ENCODE measurements around the gene FRS2.

The FRS2 gene

DNA sequence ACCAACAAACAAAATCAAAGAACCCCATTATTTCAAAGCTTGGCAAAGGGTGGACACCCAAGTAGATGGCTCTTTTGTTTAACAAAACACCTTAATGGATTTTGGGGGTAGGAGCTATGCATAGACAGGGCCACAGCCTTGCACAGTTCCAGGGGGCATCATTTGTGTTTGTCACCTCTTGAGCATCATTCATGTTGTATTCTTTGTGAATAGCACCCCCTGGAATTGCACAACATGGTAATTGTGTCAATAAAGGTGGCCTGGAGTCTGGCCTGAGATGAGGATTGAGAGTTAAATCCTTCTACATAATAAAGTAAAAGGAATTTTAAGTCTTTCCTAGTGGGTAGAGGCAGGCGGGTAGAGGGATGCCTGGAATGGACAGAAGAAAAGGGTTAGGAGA is 3.3 kb upstream of the FRS2 start:
- DNase-seq (ENCODE audit: low read depth) = no peak

DNA sequence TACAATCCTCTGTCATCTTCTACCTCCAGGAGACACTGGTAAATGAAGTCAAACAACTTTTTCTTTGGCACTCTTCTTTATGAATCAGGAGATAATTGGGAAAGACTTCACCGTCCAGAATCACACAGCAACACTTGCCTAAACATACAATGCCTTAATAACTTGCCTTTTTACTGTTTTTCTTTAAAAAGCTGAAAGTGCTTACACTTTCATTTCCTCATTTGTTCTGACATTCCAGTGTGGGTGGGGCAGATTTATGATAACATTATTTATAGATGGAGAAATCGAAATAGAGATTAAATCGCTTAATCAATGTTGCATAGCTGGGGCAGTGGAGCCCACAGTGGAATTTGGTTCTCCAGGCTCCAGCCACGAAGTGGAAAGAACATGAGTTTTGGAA is 2.8 kb upstream of the FRS2 start:
- no peak for DNase-seq (ENCODE audit: low read depth)

DNA sequence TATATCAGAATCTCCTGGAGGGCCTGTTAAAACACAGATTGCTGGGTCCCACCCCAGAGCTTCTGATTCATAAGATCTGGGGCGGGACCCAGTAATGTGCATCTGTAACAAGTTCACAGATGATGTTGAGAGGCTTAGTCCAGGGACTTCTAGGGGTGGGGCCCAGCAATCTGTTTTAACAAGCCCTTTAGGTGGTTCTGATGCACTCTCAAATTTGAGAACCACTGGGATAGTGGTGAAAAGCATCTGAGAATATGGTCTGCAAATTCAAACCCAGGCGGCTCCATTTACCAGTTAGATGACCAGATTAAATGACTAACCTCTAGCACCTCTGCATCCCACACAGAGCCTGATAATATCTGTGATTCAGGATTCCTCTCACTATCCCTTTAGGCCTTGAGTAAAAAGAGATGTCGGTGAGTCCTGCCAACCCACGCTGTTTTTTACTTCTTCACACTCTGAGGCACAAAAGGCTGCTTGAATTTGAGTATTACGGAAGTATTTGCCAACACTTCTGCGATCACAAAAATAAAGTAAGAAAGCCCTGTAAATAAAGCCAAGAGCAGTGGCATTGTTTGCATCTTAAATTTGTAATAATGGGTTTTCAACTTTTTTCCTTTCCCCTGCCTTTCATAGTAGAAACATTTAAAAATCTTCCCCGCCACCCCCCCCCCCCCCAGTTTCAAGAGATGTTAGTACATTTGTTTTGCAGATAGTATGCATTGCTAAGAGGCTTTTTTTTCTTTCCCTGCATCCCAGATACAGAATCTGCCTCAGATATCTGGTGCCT is 1.8 kb upstream of the FRS2 start:
- DNase-seq (ENCODE audit: low read depth) = no peak

DNA sequence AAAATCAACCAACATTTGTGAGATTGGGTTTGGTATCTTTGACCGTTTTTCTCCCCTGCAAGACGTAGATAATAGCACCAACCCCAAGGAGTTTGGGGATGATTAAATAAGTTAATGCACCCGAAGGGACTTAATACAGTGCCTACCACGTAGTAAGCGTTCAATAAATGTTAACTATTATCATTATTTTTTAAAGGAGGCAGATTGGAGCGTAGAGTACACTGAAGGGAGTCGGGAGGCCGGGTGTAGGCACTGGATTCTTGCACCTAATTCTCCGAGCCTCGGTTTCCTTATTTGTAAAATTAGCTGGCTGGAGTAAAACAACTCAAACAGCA is 367 bp upstream of the FRS2 start:
- no peak for DNase-seq (ENCODE audit: low read depth)

DNA sequence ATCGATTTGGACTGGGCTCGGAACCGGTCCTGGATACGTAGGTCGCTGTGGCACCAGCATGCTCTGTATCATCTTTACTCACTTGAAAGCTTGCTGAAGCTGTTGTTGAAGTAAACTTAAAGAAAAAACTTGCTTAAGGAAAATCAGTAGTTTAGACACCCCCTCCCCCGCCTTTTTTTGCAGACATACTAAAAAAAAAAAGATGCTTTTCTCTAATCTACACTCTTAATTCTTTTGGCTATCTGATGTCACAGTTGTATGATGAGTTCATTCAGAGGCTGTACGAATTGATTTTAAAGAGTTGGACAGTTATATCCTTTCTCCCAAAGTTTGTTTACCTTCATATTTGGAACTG is 865 bp downstream of the FRS2 start:
- DNase-seq (ENCODE audit: low read depth) = no peak

DNA sequence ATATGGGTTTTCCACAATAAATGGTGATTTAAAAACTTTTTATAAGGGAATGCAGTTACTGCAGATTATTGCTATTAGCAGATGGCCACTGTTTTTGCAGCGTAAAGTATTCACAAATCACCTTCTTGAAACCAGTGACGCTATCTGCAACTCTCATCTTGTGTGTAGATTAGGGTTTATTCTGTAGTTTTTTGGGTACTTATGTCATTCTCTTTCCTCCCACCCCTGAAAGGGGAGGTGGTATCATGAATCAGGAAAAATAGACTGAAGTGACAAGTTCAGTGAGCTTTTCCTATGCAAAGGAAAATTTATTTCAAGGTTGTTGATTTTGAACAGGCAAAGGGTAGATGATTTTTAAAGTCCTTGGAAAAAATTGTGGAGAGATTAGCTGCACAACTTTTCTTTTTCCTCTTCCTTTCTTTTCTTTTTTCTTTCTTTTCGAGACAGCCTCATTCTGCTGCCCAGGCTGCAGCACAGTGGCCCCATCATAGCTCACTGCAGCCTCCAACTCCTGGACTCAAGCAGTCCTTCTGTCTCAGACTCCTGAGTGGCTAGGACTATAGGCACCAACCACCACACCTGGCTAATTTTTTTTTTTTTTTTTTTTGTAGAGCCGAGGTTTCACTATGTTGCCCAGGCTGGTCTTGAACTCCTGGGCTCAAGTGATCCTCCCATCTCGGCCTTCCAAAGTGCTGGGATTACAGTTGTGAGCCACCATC is 1.6 kb downstream of the FRS2 start:
- DNase-seq (ENCODE audit: low read depth) = no peak

DNA sequence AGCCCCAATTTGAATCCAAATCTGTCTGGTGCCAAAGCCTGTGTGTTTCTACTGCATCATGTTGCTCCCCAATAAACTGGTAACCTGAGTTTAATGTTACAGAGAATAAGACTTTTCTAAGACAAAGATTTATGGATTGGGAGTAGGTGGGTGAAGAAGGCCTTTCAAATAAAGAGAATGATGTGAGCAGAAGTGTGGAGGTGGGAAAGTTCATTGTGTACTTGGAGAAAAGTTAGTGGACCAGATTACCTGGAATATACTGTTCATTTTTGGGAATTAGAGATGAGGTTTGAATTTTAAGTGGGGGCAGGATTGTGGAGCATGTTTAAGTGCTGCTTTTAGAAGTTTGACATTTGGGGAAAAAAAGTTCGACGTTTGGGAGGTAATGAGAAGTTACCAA is 3.1 kb downstream of the FRS2 start:
- no peak for DNase-seq (ENCODE audit: low read depth)

DNA sequence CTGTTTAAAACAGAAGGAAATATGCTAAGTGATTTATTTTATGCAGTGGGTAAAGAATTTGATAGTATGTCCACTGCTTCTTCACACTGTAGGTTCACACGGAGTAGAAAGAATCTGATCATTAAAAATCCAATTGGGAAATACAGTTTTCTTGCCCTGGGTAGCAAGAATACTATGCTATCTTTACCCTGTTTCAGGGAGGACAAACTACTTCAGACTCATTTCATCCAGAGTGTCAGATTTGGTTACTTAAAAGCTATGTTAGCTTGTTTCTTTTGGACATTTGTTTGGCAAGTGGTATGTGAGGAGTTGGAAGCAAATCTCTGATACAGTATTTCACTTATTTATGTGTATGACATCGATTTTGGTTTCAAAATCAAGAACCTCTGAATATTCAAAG is 4.3 kb downstream of the FRS2 start:
- DNase-seq (ENCODE audit: low read depth) = no peak

DNA sequence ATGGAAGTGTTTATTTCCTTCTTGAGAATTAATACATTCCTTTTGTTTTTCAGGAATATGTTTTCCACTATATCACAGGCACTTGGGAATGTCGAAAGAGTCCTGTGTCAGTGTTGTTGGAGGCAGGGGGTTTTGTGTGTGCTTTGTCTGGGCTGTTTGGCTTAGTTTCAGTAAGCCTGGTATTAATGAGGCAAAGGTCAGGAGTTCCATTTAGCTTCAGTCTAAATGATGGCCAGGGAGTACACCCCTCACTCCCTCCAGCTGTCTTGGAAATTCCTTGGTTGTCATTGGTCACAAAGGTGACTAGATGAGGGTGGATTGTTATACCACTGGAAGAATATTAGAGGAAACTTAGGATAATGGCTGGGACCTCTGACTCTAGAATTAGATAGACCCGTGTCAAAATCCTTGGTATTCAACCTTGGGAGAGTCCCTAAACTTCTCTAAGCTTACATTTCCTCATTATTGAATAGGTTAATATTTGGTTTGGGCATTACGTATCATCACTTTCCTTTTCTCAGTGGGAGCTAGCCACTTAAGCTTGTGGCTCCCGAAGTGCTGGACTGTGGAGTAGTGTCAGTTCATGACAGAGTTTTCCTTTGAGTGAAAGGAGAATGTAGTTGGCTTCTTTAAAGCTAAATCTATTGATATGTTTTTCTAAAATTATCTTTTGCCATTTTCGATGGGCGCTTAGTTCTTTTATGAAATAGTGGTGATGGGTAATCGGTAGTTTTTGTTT is 5.2 kb downstream of the FRS2 start:
- DNase-seq (ENCODE audit: low read depth) = no peak

DNA sequence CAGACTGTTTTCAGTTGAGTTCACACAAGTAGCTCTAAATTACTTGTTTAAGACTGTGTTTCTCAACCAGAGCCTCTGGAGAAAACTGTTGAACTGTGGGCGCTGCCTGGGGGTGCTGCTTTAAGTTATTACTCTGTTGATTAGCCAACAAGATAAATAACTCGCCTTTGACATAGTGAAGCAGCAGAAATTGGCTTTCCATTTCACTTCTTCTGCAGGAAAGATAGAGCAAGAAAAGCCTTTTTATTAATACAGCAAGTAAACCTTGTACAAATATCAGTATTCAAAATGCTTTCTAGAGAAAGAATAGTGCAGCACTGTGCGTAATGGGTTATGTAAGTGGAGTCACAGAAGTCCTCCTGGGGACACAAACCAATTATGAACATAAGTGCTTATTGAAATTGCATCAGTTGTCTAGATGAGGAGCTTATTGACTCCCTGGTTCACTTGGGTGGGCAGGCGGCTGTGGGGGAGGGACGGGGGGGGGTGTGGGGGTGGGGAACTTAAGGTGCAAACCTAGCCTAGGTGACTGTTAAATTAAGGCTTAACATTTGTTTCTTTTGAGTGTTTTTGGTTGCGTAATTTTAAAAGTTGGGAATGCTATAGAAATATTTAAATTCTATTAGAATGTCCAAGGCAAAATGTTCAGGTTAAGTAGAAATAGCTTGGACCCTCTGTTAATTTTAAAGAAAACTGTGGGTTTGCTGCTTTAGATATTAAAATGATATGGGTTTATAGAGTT is 6.3 kb downstream of the FRS2 start:
- no peak for DNase-seq (ENCODE audit: low read depth)

DNA sequence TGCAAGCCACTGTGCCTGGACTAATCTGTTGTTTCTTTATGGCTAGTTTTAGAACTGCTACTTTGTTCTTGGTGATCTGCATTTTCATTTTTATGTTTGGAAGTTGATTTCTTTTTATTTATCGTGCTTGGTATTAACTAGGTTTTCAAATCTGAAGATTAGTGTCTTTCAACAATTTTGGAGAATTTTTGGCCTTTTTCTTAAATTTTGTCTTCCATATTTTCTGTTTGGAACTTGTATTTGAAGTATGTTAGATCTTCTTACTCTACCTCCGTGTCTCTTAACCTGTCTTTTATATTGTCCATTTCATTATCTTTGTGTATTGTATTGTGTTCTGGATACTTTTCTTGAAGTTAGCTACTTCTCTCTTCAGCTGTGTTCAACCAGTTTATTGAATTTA is 9.5 kb downstream of the FRS2 start:
- no peak for DNase-seq (ENCODE audit: low read depth)

DNA sequence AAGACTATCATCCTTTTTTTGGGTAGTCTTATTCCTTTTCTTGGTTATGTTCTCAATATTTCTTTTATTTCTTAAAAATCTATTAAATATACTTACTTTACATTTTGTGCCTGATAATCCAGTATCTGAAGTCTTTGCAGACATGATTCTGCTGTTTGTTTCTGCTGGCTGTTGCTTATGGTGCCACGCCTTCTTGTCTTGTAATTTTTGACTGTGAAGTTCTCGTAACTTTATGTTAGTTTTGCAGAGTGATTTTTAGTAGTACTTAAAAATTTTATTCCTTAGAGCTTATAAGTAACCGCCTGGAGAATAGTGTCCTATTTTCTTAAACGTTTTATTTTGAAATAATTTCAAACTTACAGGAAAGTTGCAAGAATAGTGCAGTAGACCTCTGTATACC is 10.5 kb downstream of the FRS2 start:
- DNase-seq (ENCODE audit: low read depth) = no peak

DNA sequence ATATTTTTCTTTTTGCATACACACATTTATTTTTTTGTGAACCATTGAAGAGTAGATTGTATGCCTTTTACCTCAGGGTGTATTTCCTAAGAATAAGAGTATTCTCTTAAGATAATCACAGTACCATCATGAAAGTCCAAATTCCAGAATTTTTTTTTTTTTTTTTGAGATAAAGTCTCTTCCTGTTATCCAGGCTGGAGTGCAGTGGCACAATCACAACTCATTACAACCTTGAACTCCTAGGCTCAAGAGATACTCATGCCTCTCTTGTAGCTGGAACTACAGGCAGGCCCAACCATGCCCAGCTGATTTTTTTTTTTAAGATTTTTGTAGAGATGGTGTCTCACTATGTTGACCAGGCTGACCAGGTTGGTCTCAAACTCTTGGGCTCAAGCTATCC is 10.9 kb downstream of the FRS2 start:
- DNase-seq (ENCODE audit: low read depth) = no peak

DNA sequence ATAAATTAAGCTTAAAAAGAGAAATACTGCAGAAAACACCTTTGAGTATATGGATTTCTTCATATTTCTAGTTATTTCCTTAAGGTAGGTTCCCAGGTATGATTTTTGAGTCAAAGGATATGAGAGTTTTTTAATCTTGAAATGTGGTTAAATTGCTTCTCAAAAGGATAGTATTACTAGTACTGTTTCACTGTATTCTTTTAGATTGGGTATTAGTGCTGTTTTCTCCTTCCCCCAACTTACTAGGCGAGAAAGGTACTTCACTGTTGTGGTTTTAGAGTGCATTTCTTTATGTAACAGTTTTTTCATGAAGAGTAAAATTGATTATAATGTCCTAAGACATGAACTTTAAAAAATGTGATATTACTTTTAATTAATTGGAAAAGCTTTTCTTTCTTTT is 13.5 kb downstream of the FRS2 start:
- DNase-seq (ENCODE audit: low read depth) = no peak

DNA sequence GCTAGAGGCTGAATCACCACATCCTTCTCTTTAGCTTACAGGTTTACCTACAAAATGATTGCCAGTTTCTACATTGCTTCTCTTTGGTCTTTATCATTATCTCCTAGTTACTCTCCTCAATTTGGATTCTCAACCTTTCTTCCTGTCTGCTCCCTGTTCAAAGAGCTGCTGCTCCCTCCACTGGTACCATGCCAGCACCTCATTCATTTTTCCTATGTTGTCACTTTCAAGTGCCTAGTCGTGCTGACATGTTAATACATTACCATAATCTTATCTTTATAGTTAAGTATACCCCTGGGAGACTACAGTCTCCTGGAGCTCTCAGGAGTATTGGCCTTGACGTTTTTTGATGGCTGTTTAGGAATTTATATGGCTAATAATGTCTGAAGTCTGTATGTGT is 14.2 kb downstream of the FRS2 start:
- DNase-seq (ENCODE audit: low read depth) = no peak

DNA sequence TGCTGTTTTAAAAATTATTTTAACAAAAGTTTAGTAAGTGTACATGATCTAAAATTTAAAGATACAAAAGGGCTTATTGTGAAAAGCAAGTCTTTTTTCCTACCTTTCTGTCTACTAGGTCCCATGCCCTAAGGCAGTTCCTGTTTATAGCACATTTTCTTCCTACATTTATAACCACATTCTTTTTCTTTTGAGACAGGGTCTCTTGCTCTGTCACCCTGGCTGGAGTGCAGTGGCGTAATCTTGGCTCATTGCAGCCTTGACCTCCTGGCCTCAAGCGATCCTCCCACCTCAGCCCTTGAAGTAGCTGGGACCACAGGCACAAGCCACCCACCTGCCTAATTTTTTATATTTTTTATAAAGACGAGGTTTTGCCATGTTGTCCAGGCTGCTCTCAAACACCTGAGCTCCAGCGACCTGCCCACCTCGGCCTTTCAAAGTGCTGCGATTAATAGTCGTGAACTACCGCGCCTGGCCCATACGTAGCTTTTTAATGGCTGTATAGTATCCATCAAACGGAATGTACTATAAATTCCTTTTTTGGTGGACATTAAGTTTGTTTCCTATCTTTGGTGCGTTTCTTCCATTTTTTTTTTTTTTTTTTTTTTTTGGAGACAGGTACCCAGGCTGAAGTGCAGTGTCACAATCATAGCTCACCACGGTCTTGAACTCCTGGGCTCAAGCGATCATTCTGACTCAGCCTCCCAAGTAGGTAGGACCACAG is 20.9 kb downstream of the FRS2 start:
- DNase-seq (ENCODE audit: low read depth) = no peak

DNA sequence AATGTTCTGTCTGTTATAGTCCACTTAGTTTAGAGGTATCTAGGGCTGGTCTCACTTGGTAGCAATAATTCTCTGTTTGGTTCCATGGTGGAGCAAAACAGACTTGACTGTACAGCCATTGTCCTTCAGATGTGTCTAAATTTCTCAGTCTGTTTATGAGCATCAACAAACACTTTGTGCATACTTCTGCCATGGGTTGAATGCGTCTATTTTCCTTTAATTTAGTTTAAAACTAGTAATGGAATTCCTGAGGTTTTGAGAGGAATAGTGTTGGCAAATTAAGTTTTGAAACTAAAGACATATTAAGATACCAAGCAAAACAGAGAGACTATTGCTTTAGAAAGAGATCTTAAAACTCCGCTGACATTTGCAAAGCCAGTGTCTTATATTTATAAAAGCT is 22.6 kb downstream of the FRS2 start:
- DNase-seq (ENCODE audit: low read depth) = no peak

DNA sequence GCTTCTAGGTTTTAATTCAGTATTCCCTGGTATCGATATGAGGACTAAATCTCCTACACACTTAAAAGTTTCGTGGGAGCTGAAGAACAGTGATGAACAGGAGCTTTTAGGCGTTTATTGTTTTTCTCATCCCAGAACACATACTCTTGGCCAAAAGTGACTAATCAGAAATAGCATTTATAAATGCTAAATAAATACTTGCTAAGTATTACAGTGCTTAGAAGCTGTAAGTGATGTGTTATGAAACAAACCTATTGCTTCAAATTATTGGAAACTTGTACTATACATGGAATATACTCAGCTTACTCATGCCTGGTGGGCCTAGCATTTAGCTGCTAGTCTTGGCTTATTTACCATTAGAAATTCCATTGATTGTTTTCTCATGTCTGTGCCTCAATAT is 24.9 kb downstream of the FRS2 start:
- DNase-seq (ENCODE audit: low read depth) = no peak

DNA sequence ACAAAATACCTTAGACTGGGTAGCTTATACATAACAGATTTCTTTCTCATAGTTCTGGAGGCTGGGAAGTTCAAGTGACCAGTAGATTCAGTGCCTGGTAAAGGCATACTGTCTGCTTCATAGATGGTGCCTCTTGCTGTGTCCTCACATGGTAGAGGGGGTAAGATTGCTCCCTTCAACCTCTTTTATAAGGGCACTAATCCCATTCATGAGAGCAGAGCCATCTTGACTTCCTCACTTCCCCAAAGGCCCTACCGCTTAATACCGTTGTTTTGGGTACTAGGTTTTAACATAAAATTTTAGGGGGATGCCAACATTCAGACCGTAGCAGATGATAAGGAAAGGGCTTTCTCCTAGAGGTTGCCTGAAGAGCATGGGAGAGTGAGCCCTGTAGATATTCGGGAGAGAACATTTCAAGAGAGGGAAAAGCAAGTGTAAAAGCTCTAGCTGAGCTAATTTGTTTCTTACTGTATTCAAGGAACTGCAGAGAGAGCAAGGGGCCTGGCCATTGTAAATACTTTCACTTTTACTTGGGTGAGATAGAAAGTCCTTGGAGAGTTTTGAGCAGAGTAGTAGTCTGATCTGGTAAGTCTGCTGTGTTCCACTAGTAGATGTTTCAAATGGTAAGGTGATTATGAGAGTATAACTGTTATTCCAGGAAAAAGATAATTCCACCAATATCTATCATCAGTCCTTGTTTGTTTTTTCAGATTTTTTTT is 27.3 kb downstream of the FRS2 start:
- no peak for DNase-seq (ENCODE audit: low read depth)

DNA sequence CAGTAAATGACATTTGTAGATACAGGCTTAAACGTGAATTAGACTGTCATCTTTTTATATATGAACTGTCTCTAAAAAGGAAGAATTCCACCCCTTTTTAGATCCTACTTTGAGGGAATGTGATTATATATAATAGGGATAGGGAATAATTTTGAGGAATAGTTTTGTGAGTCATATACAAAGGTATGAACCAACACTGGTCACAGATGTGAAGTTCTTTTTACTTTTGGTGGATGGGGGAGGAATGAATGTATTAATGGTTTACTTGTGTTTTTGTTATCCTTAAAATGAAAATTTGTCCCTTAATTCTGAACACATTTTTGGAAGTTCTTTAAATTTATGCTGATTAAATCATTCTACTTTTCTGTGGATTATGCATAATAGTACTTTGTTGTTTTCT is 30.4 kb downstream of the FRS2 start:
- DNase-seq (ENCODE audit: low read depth) = no peak

DNA sequence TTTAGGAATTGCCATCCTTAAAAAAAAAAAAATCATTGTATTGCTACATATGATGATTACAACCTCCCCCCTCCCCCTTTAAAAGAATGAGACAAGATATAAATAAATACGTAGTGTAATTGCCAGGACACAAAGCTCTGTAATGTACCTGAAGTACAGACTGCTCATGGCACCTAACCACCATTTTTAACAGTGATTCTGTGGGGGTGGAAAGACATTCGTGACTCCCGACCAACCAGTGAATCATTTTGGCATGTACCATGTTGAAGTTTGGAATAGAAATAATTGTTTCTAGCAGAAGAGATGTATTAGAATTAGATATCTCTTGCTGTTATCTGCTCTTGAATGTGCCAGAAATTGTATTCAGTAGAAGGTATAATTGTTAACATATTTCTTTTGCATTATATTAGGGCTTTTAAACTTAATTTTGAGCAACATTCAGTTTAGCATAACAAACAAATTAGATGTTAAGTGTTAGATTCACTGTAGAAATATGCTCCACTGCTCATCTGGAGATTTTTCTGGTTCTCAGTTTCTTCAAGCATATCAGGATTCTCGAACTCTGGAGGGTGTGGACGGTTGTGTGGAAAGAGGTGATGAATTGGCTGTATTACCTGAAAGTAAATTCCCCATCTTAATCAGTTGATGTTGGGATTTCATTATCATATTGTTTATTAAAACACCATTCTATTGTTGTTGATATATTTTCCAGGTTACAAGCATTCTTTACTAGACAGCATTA is 31.1 kb downstream of the FRS2 start:
- no peak for DNase-seq (ENCODE audit: low read depth)
